NCI-H774 (cell line): ENCODE measurements around the gene LAP3.
A peak's percentile ranks its signal among the peaks of the same experiment; 100 is the strongest.
"Not testable (repeated sequence)": the region's sequence is repeated elsewhere in the genome, so short reads cannot be mapped to it uniquely, and the experiment has no call there.

Source experiments
- DNase-seq: peaks from one replicate; lab custom pipeline; 2025; lab: John Stamatoyannopoulos, UW

LAP3 gene

GRCh38 chr4:17576932-17577664, at the start of gene LAP3:
Gene LAP3, plus strand, starts transcription at chr4:17577198. Its CDS starts 268 bp downstream, at chr4:17577466.
- peak; percentile 93 for DNase-seq

GRCh38 chr4:17528551-17529165, 48.3 kb upstream of the LAP3 start:
- DNase-seq = no peak

DNA sequence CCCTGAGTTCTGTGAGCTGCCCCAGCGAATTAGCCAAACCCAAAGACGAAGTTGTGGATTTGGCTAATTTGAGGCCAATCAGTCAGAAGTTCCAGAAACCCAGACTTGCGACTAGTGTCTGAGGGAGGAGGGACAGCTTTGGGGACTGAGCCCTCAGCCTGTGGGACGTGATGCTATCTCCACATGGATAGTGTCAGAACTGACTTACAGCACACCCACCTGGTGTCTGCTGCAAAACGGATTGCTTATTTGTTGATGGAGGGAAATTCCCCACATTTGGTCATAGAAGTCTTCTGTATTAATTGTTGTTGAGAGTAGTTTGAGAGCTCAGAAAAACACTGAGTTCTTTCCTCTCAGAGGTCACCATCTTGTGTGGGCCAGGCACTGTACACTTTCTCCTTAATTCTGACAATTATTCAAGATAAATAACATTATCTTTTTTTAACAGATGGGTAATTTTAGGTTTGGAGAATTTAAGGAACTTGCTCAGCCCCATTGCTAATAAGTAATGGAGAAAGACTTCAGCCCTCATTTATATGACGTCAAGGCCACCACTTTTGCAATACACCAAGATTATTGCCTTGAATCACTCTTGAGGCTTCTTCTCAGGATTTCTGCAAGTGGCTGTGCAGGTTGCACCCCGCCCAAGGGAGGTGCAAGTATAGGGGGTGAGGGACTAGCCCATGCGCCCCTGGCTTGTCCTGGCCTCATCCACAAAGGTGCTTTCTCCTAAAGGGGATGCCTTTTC, 45.3 kb upstream of the LAP3 start:
- DNase-seq = no peak

DNA sequence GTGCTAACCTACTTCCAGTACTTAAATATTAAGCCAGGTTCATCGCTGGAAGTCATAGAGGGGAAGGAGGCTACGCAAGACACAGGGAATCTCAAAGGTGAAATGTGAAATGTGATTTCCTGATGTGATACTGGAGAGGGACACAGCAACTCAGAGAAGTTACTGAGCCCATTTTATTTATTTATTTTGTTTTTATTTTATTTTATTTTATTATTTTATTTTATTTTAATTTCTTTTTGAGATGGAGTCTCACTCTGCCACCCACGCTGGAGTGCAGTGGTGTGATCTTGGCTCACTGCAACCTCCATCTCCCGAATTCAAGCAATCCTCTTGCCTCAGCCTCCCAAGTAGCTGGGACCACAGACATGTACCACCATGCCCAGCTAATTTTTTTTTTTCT, 42.3 kb upstream of the LAP3 start:
- DNase-seq = no peak

- no peak for DNase-seq
Measured at GRCh38 chr4:17535242-17535641, 41.8 kb upstream of the LAP3 start.

GRCh38 chr4:17535906-17536305, 41.1 kb upstream of the LAP3 start:
- DNase-seq = no peak

GRCh38 chr4:17537060-17537459, 39.9 kb upstream of the LAP3 start:
- not testable (repeated sequence) for DNase-seq

DNA sequence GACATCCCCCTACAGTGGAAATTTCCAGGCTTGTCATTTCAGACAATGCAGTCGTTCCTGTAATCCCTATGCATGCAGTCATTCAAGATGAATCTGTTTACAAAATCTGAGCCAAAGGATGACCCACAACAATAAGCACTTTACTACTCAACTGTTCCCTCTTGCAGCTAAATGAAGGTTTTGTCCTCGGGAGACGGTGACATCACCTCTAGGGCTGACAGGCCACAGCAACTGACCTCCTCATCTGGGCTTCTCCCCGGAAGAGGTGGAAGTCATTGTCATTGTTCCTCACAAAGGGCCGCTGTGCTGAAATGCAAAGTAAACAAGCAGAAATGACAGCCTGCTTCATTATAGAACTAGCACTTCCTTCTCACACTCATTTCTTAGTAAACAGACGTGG, 32.8 kb upstream of the LAP3 start:
- peak; percentile 84 for DNase-seq

DNA sequence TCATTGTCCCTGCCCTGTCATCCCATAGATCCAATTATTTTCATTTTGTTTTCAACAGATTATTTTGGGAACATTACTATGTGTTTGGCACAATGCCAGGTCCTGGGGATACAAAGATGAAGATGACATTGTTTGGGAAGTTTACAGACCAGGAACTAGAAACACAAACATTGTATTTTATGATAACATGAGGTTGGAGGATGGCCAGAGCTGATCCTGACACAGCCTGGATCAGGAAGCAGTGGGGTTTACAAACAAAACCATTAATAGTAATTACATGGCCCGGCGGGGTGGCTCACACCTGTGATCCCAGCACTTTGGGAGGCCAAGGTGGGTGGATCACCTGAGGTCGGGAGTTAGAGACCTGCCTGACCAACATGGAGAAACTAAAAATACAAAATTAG, 32.2 kb upstream of the LAP3 start:
- DNase-seq = peak; percentile 74

DNA sequence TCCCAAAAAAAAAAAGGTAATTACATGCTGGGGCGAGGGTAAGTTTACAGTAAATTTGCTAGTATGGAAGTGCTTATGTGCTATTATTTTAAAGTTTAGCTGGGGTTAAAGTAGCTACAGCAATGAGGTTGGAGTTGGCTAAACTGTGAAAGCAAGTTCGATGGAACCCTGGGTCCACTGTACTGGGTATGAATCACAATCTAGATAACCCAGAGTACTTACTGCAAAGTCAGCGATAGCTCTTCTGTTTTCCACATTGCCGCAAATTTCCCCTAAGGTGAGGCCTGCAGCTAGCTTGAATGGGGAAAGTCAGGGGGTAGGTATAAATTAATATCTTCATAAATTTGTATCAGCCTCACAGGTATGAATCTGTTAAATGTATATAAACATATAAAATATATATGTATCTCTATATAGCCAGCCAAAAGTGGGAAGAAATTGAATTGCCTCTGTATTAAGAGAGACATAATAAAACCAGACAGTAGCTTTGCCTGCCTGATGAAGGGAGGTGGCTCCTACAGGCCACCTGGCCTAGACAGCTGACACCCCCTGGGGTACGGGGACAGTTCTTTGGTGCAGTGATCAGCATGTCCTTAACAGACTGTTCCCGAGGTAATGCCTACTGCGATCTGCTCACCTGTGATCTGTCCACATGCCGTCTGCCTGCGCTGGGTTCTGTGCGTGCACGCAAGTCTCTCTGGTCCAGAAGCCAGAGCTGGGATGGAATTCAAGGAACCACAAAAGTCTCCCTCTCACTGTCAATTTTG, 31.4 kb upstream of the LAP3 start:
- DNase-seq = no peak

- DNase-seq = no peak
Measured at GRCh38 chr4:17546222-17546621, 30.8 kb upstream of the LAP3 start.

DNA sequence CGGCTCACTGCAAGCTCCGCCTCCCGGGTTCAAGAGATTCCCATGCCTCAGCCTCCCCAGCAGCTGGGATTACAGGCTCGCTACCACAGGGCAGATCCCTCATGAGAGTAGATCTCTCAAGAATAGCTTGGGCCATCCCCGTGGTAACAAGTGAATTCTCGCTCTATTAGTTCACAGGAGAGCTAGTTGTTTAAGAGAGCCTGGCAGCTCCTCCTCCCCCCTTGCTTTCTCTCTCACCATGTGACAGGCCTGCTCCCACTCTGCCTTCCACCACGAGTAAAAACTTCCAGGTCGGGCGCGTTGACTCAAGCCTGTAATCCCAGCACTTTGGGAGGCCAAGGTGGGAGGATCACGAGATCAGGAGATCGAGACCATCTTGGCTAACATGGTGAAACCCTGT, 30.3 kb upstream of the LAP3 start:
- no peak for DNase-seq

DNA sequence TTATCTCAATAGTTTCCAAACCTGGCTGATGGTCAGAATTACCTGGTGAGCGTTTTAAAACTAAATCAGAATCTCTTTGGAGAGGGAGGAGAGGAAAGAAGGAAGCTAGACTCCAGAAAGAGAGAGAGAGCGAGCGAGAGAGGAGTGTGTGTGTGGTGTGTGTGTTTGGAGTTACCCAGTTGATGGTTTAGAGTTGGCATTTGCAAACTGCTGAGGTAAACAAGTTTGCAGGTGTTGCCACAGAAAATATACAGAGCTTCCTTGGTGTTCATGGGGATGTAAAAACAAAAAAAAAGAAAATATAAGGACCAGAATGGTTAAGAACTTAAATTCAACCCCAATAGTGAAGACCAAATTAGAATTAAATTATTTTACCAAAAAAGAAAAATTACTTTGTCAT, 26.4 kb upstream of the LAP3 start:
- DNase-seq = no peak

DNA sequence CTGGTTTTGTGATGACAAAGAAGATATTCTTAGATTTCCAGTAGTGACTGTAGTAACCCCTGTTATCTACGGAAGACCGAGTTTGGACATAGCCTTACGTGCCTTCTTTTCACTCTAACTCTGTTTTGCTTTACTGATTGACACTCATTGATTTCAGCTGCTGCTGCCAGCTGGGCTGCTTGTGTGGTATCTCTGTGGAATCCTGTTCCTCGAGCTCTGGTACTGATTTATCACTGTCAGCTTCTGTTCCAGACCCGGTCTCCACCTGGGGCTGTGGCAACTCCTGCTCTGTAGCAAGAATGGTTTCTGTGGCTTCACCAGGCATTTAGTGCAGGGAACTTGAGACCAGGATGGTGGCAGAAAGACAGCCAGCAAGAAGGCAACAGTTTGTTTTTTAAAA, 24.6 kb upstream of the LAP3 start:
- DNase-seq = no peak

GRCh38 chr4:17554568-17554967, 22.4 kb upstream of the LAP3 start:
- DNase-seq = no peak

GRCh38 chr4:17556498-17556897, 20.5 kb upstream of the LAP3 start:
- no peak for DNase-seq

- no peak for DNase-seq
Measured at GRCh38 chr4:17557880-17558279, 19.1 kb upstream of the LAP3 start.

- no peak for DNase-seq
Measured at GRCh38 chr4:17558941-17559708, 17.9 kb upstream of the LAP3 start.

- no peak for DNase-seq
Measured at GRCh38 chr4:17559709-17560048, 17.3 kb upstream of the LAP3 start.

GRCh38 chr4:17560065-17560673, 16.8 kb upstream of the LAP3 start:
- no peak for DNase-seq

- no peak for DNase-seq
Measured at GRCh38 chr4:17561195-17561909, 15.6 kb upstream of the LAP3 start.
